WTC11 (cell line): ENCODE results near the gene LHX5. TPM values are rescaled to one million over a fixed set of nuclear protein-coding genes. Genes with fewer than 3 reads are reported as not detected.

ENCODE experiments used
- ATAC-seq: fragments of 200-7000 bp; cut with Tn5 transposase; 2 replicates; pipeline ENCODE4 v1.10.0; 2021; ENCODE audit warnings: mild to moderate bottlenecking, moderate library complexity
- CTCF ChIA-PET: fragments of 300-600 bp; sonication (Branson Sonifier 250); formaldehyde crosslinking; loops from one replicate; lab custom pipeline; 2021; ENCODE audit warnings: antibody characterized with exemption; lab: Charles Lee
- POLR2A ChIA-PET: fragments of 350-600 bp; sonication (Branson Sonifier 250); formaldehyde crosslinking; loops from one replicate; lab custom pipeline; 2021; ENCODE audit warnings: antibody characterized with exemption; lab: Charles Lee
- DNase-seq: peaks from one replicate; pipeline ENCODE4 v3.0.0; 2021; ENCODE audit warnings: low spot score
- H3K27ac Mint-ChIP-seq: 2 replicates; pipeline ENCODE4 v1.8.0; 2021; ENCODE audit warnings: mixed read lengths
- H3K27me3 Mint-ChIP-seq: 2 replicates; pipeline ENCODE4 v1.8.0; 2021; ENCODE audit warnings: low read depth, mild to moderate bottlenecking, moderate library complexity, mixed read lengths
- H3K36me3 Mint-ChIP-seq: 2 replicates; pipeline ENCODE4 v1.8.0; 2021; ENCODE audit warnings: mixed read lengths
- H3K4me1 Mint-ChIP-seq: 2 replicates; pipeline ENCODE4 v1.8.0; 2022; ENCODE audit warnings: mixed read lengths
- H3K4me3 Mint-ChIP-seq: 2 replicates; pipeline ENCODE4 v1.8.0; 2021; ENCODE audit warnings: mild to moderate bottlenecking, moderate library complexity, mixed read lengths
- H3K9me3 Mint-ChIP-seq: 2 replicates; pipeline ENCODE4 v1.8.0; 2021; ENCODE audit warnings: mixed read lengths
- AR ChIP-seq: fragments of 250-450 bp; sonication (Bioruptor Pico); IDR thresholded peaks from 2 replicates; pipeline ENCODE4 v1.9.0; 2021; ENCODE audit warnings: mild to moderate bottlenecking
- ATF3 ChIP-seq: sonication (generic); formaldehyde crosslinking; conservative IDR thresholded peaks from 2 replicates; pipeline ENCODE4 v1.8.1; 2022; ENCODE audit warnings: mild to moderate bottlenecking, missing genetic modification reagents
- CREM ChIP-seq: sonication (generic); formaldehyde crosslinking; IDR thresholded peaks from 2 replicates; pipeline ENCODE4 v1.8.1; 2022; ENCODE audit warnings: mild to moderate bottlenecking, missing genetic modification reagents, moderate library complexity
- E2F1 ChIP-seq: sonication (generic); formaldehyde crosslinking; IDR thresholded peaks from 2 replicates; pipeline ENCODE4 v1.8.0; 2022; ENCODE audit warnings: mild to moderate bottlenecking, missing genetic modification reagents
- E2F4 ChIP-seq: sonication (generic); formaldehyde crosslinking; IDR thresholded peaks from 2 replicates; pipeline ENCODE4 v1.8.1; 2022; ENCODE audit warnings: low read depth, mild to moderate bottlenecking, moderate library complexity, missing genetic modification reagents, borderline replicate concordance
- GTF2I ChIP-seq: fragments of 250-450 bp; sonication (Bioruptor Pico); conservative IDR thresholded peaks from 2 replicates; pipeline ENCODE4 v1.4.0; 2021; ENCODE audit warnings: mild to moderate bottlenecking
- JAZF1 ChIP-seq: fragments of 250-450 bp; sonication (Bioruptor Pico); IDR thresholded peaks from 2 replicates; pipeline ENCODE4 v1.9.0; 2021; ENCODE audit warnings: moderate library complexity, mild to moderate bottlenecking, inconsistent platforms
- NR1H2 ChIP-seq: sonication (generic); formaldehyde crosslinking; IDR thresholded peaks from 2 replicates; pipeline ENCODE4 v1.9.0; 2021; ENCODE audit warnings: mild to moderate bottlenecking, moderate library complexity, missing genetic modification reagents
- PRDM15 ChIP-seq: sonication (generic); formaldehyde crosslinking; IDR thresholded peaks from 2 replicates; pipeline ENCODE4 v1.8.0; 2022; ENCODE audit warnings: missing genetic modification reagents
- PRRX2 ChIP-seq: fragments of 250-450 bp; sonication (Bioruptor Pico); IDR thresholded peaks from 2 replicates; pipeline ENCODE4 v1.8.0; 2021; ENCODE audit warnings: mild to moderate bottlenecking
- TP53 ChIP-seq: sonication (generic); formaldehyde crosslinking; IDR thresholded peaks from 2 replicates; pipeline ENCODE4 v1.8.1; 2023; ENCODE audit warnings: mild to moderate bottlenecking, missing genetic modification reagents
- ZBTB43 ChIP-seq: sonication (generic); formaldehyde crosslinking; IDR thresholded peaks from 2 replicates; pipeline ENCODE4 v1.8.1; 2023; ENCODE audit warnings: mild to moderate bottlenecking, missing genetic modification reagents
- ZNF219 ChIP-seq: sonication (generic); formaldehyde crosslinking; IDR thresholded peaks from 2 replicates; pipeline ENCODE4 v1.8.0; 2023; ENCODE audit warnings: missing genetic modification reagents, mild to moderate bottlenecking, borderline replicate concordance
- total RNA-seq: library from RNA; stranded (reverse); gene quantifications from 3 replicates; pipeline ENCODE4 v1.2.3, GENCODE V29; 2021

Gene LHX5
- total RNA-seq, 1 experiment from 2014 or later: 3.0 TPM

GRCh38 chr12:113473942-113474341 lies 2.3 kb upstream of the LHX5 start (continued):
- no peak for TF ChIP-seq ZNF219
- TF ChIP-seq E2F1 (CRISPR knock-in tag): no peak
- TF ChIP-seq E2F4 (CRISPR knock-in tag): no peak
- no peak for TF ChIP-seq GTF2I

- Mint-ChIP-seq H3K4me1 (peaks cover 75% of the 10 kb centered on the region), H3K36me3 (no peaks in the 10 kb centered on the region), H3K4me3 (peak overlapping the region; percentile 70), H3K27me3 (peaks cover 98% of the 10 kb centered on the region), H3K9me3 (no peaks in the 10 kb centered on the region), H3K27ac (no peak overlapping the region)
- no peak for TF ChIP-seq JAZF1 (CRISPR knock-in tag)
- TF ChIP-seq NR1H2 (CRISPR knock-in tag): no peak
- POLR2A ChIA-PET: interaction anchor here (0.6 to 1.2 kb wide), 2 partner anchors 42 to 932 kb away, joined by 3 to 4 read pairs; no protein-coding TSS in a partner anchor
- ATAC-seq: no peak
- no peak for DNase-seq
- CTCF ChIA-PET: interaction anchor here (1.0 to 7.2 kb wide), 6 partner anchors 9 to 345 kb away, joined by 3 to 89 read pairs (median 4); partner anchors contain the start of gene SLC8B1
These were observed 1.7 kb upstream of the LHX5 start for GRCh38 chr12:113473400-113473799.

GRCh38 chr12:113472191-113473121 lies 785 bp upstream of the LHX5 start:
- ChIA-PET CTCF (interaction anchor here (0.6 to 7.2 kb wide), 4 partner anchors 10 to 346 kb away, joined by 3 to 89 read pairs (median 6); no protein-coding TSS in a partner anchor), POLR2A (no interaction called here)
- Mint-ChIP-seq H3K27ac (no peak overlapping the region), H3K4me3 (peak overlapping the region; percentile 70), H3K9me3 (no peaks in the 10 kb centered on the region), H3K4me1 (peaks cover 70% of the 10 kb centered on the region), H3K36me3 (no peaks in the 10 kb centered on the region), H3K27me3 (peaks cover 98% of the 10 kb centered on the region)
- ATAC-seq: peak; percentile 15
- peak; percentile 83 for TF ChIP-seq PRDM15 (CRISPR knock-in tag)
- no peak for TF ChIP-seq CREM (CRISPR knock-in tag)
- TF ChIP-seq TP53 (CRISPR knock-in tag): 0 out of 2 replicates have a peak, but pooled peaks have one; percentile 26
- no peak for TF ChIP-seq ATF3
- TF ChIP-seq PRRX2: no peak
- TF ChIP-seq E2F4 (CRISPR knock-in tag): no peak
- peak; percentile 96 for TF ChIP-seq ZBTB43 (CRISPR knock-in tag)
- TF ChIP-seq AR (CRISPR knock-in tag): no peak
- peak; percentile 62 for DNase-seq
